Subcutaneous abdominal adipose tissue (tissue), 5 donors: ENCODE results near the gene RBM38.

ENCODE experiments used
- H3K27ac ChIP-seq: one replicate; pipeline ENCODE4 v1.7.0; 2013; ENCODE audit warnings: low read depth, mild to moderate bottlenecking, inconsistent platforms, low read length, moderate library complexity
- H3K27me3 ChIP-seq, 5 donors: one replicate each; pipeline ENCODE4 v1.7.0; 2013; ENCODE audit warnings: low read length in 5 of 5, inconsistent platforms in 1 of 5; ENCODE audit not compliant: control insufficient read depth in 5 of 5, insufficient read depth in 4 of 5
- H3K36me3 ChIP-seq, 5 donors: one replicate each; pipeline ENCODE4 v1.7.0; 2013; ENCODE audit warnings: low read length in 5 of 5; ENCODE audit not compliant: control insufficient read depth in 5 of 5, insufficient read depth in 5 of 5
- H3K4me1 ChIP-seq, 5 donors: one replicate each; pipeline ENCODE4 v1.7.0; 2013; ENCODE audit warnings: low read length in 5 of 5, mild to moderate bottlenecking in 3 of 5, moderate library complexity in 1 of 5; ENCODE audit not compliant: control insufficient read depth in 5 of 5, insufficient read depth in 5 of 5
- H3K4me3 ChIP-seq, 5 donors: one replicate each; pipeline ENCODE4 v1.7.0; 2013; ENCODE audit warnings: low read length in 5 of 5, low read depth in 1 of 5
- H3K9ac ChIP-seq, 5 donors: one replicate each; pipeline ENCODE4 v1.7.0; 2013; ENCODE audit warnings: low read length in 5 of 5, mild to moderate bottlenecking in 4 of 5, moderate library complexity in 3 of 5
- H3K9me3 ChIP-seq, 5 donors: one replicate each; pipeline ENCODE4 v1.7.0; 2013; ENCODE audit warnings: low read length in 5 of 5; ENCODE audit not compliant: control insufficient read depth in 5 of 5
- donor health status: healthy.
- donor health status: healthy.
- donor health status: healthy.
- donor health status: healthy.
- donor health status: healthy.

Gene RBM38

GRCh38 chr20:57440678-57441509 is 49.7 kb downstream of the RBM38 start:
- Histone ChIP-seq H3K4me1 (peaks cover 0 to 42% (median 28%) of the 10 kb centered on the region in 5 donors), H3K9me3 (peaks cover 0 to 11% (median 3%) of the 10 kb centered on the region in 5 donors), H3K9ac (peak overlapping the region in 3 of 5 donors; percentile 30 to 49 (median 35)), H3K27me3 (peaks cover 0 to 2% (median 0%) of the 10 kb centered on the region in 5 donors), H3K4me3 (no peak overlapping the region), H3K27ac (peak overlapping the region; percentile 54), H3K36me3 (no peaks in the 10 kb centered on the region)

- Histone ChIP-seq H3K9me3 (peaks cover 0 to 16% (median 6%) of the 10 kb centered on the region in 5 donors), H3K36me3 (no peaks in the 10 kb centered on the region), H3K27me3 (peaks cover 0 to 6% (median 0%) of the 10 kb centered on the region in 5 donors), H3K4me1 (peaks cover 0 to 36% (median 22%) of the 10 kb centered on the region in 5 donors), H3K27ac (peak overlapping the region; percentile 54), H3K4me3 (no peak overlapping the region), H3K9ac (peak overlapping the region in 1 of 5 donors; percentile 49)
Observed at GRCh38 chr20:57441510-57442154, 50.4 kb downstream of the RBM38 start.

- Histone ChIP-seq H3K4me3 (no peak overlapping the region), H3K27me3 (peaks cover 0 to 6% (median 0%) of the 10 kb centered on the region in 5 donors), H3K9ac (no peak overlapping the region), H3K4me1 (peaks cover 0 to 36% (median 22%) of the 10 kb centered on the region in 5 donors), H3K27ac (no peak overlapping the region), H3K9me3 (peaks cover 3 to 16% (median 6%) of the 10 kb centered on the region in 5 donors), H3K36me3 (no peaks in the 10 kb centered on the region)
Observed at GRCh38 chr20:57442158-57442887, 51.1 kb downstream of the RBM38 start.

GRCh38 chr20:57442888-57443239 is 51.7 kb downstream of the RBM38 start:
- H3K27me3 ChIP-seq, result peaks cover 0 to 6% (median 0%) of the 10 kb centered on the region in 5 donors
- H3K4me3 ChIP-seq, result no peak overlapping the region
- no peaks in the 10 kb centered on the region for H3K36me3 ChIP-seq
- H3K4me1 ChIP-seq, result peaks cover 0 to 36% (median 22%) of the 10 kb centered on the region in 5 donors
- H3K27ac ChIP-seq, result no peak overlapping the region
- peaks cover 3 to 12% (median 6%) of the 10 kb centered on the region in 5 donors for H3K9me3 ChIP-seq
- no peak overlapping the region for H3K9ac ChIP-seq

GRCh38 chr20:57443349-57444265 is 52.4 kb downstream of the RBM38 start:
- Histone ChIP-seq H3K36me3 (no peaks in the 10 kb centered on the region), H3K4me3 (no peak overlapping the region), H3K27ac (no peak overlapping the region), H3K27me3 (peaks cover 0 to 6% (median 0%) of the 10 kb centered on the region in 5 donors), H3K9ac (no peak overlapping the region), H3K4me1 (peaks cover 0 to 33% (median 22%) of the 10 kb centered on the region in 5 donors), H3K9me3 (peaks cover 3 to 12% (median 6%) of the 10 kb centered on the region in 5 donors)

GRCh38 chr20:57444394-57445048 is 53.3 kb downstream of the RBM38 start:
- no peak overlapping the region for H3K27ac ChIP-seq
- peaks cover 0 to 6% (median 0%) of the 10 kb centered on the region in 5 donors for H3K27me3 ChIP-seq
- no peak overlapping the region for H3K4me3 ChIP-seq
- no peak overlapping the region for H3K9ac ChIP-seq
- peaks cover 0 to 28% (median 20%) of the 10 kb centered on the region in 5 donors for H3K4me1 ChIP-seq
- no peaks in the 10 kb centered on the region for H3K36me3 ChIP-seq
- peaks cover 3 to 12% (median 6%) of the 10 kb centered on the region in 5 donors for H3K9me3 ChIP-seq

- H3K4me1 ChIP-seq, result peaks cover 0 to 23% (median 19%) of the 10 kb centered on the region in 5 donors
- peaks cover 0 to 6% (median 0%) of the 10 kb centered on the region in 5 donors for H3K27me3 ChIP-seq
- no peak overlapping the region for H3K4me3 ChIP-seq
- H3K9me3 ChIP-seq, result peaks cover 3 to 12% (median 6%) of the 10 kb centered on the region in 5 donors
- H3K9ac ChIP-seq, result no peak overlapping the region
- H3K36me3 ChIP-seq, result no peaks in the 10 kb centered on the region
- H3K27ac ChIP-seq, result no peak overlapping the region
Observed at GRCh38 chr20:57445298-57445697, 54.1 kb downstream of the RBM38 start.

GRCh38 chr20:57445774-57446173 is 54.6 kb downstream of the RBM38 start:
- Histone ChIP-seq H3K4me3 (no peak overlapping the region), H3K27ac (no peak overlapping the region), H3K9ac (no peak overlapping the region), H3K36me3 (no peaks in the 10 kb centered on the region), H3K27me3 (peaks cover 0 to 8% (median 0%) of the 10 kb centered on the region in 5 donors), H3K4me1 (peaks cover 0 to 21% (median 18%) of the 10 kb centered on the region in 5 donors), H3K9me3 (peaks cover 3 to 12% (median 6%) of the 10 kb centered on the region in 5 donors)
